Lower leg skin (tissue), 4 donors: Measurements from ENCODE around the gene TMEM35A. TPM values are rescaled to one million over a fixed set of nuclear protein-coding genes. Genes with fewer than 3 reads are reported as not detected.

ENCODE experiments used
- DNase-seq, 2 donors: peaks; one replicate each; pipeline ENCODE4 v3.0.0-alpha.2; 2019; ENCODE audit warnings: low spot score in 2 of 2
- H3K4me3 ChIP-seq: fragments of 200-600 bp; sonication (generic); 2 replicates; pipeline ENCODE4 v1.5.1; 2017; ENCODE audit warnings: mild to moderate bottlenecking, low read depth; ENCODE audit not compliant: poor library complexity, severe bottlenecking
- CTCF ChIP-seq, 3 donors: fragments of 450-650 bp; IDR thresholded peaks; one replicate each; pipeline ENCODE4 v1.5.1; 2016; ENCODE audit warnings: antibody characterized with exemption in 3 of 3, mild to moderate bottlenecking in 3 of 3, moderate library complexity in 2 of 3
- POLR2A ChIP-seq, 2 donors: fragments of 450-650 bp; IDR thresholded peaks; one replicate each; pipeline ENCODE4 v1.6.1; 2016 to 2017; ENCODE audit warnings: antibody characterized with exemption in 2 of 2, mild to moderate bottlenecking in 1 of 2, moderate library complexity in 1 of 2
- WGBS, 2 donors: methylation state at CpG; one replicate each; pipeline ENCODE4 v1.1.5; 2018; 5-methylcytosine and 5-hydroxymethylcytosine counted together
- intact Hi-C: fragments of 100-400 bp; cut with DNase I; formaldehyde crosslinking; loops from one replicate; pipeline ENCODE4 v1.15.0; 2023; ENCODE audit warnings: low total_unique reads
- total RNA-seq, 4 donors: library from RNA; depleted of rRNA; stranded (reverse); fragments of >200 nt; gene quantifications; one replicate each; pipeline ENCODE4 v1.1.0, GENCODE V29; 2016

TMEM35A gene
- total RNA-seq, 4 donors from 2014 or later = 0.10 to 0.45 (median 0.17) TPM; not detected in 1

DNA sequence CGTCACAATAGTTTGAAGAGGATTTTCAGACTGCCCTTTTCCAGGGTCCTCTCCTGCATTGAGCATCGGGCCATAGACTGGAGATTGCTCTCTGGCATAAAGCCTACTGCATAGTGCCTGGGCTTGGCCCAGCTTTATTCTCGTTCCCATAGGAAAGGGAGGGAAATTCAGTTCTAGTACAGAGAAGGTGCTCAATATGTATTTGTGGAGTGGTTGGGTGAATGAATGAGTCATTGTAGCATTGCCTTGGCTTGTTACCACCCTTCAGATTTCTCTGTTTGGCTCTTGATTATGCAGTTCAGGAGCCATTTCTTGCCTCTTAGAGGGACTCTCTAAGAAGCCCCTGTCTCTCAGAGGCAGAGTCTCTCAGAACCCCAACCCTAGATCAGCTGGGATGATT is 2.6 kb downstream of the TMEM35A start:
- TF ChIP-seq CTCF (IDR thresholded peaks at IDR 0.05) = no peak
- TF ChIP-seq POLR2A (IDR thresholded peaks at IDR 0.05) = no peak
- intact Hi-C loops = no loop called here
- 50 to 69% methylated on average over 3 of the region's 3 CpGs for WGBS, 2 donors
- no peak overlapping the region for H3K4me3 ChIP-seq
- DNase-seq = no peak

GRCh38 chrX:101091817-101092216 is 13.1 kb downstream of the TMEM35A start:
- intact Hi-C loops = no loop called here
- 97 to 100% methylated on average over 1 of the region's 1 CpG for WGBS, 2 donors
- H3K4me3 ChIP-seq = no peak overlapping the region
- TF ChIP-seq CTCF (IDR thresholded peaks at IDR 0.05) (no peak), POLR2A (IDR thresholded peaks at IDR 0.05) (no peak)
- DNase-seq = no peak

GRCh38 chrX:101097546-101098453 is 19.1 kb downstream of the TMEM35A start, which contains the start of gene CENPI:
Gene CENPI (plus strand): TSS chrX:101098204. CDS start chrX:101101071, 2,867 bp downstream.
- intact Hi-C loops = no loop called here
- 1 to 50% methylated on average over 27 to 48 of the region's 48 CpGs for WGBS, 2 donors
- DNase-seq = peak; percentile 91 to 98
- no peak within 1 kb of the TSS for H3K4me3 ChIP-seq
- no peak for TF ChIP-seq CTCF (IDR thresholded peaks at IDR 0.05)
- no peak for TF ChIP-seq POLR2A (IDR thresholded peaks at IDR 0.05)

GRCh38 chrX:101108284-101108683 is 29.6 kb downstream of the TMEM35A start:
- no peak overlapping the region for H3K4me3 ChIP-seq
- 84 to 94% methylated on average over 4 of the region's 4 CpGs for WGBS, 2 donors
- intact Hi-C loops = no loop called here
- DNase-seq = no peak
- TF ChIP-seq CTCF (IDR thresholded peaks at IDR 0.05) (no peak), POLR2A (IDR thresholded peaks at IDR 0.05) (no peak)

GRCh38 chrX:101117701-101118100 is 39.0 kb downstream of the TMEM35A start:
- no peak overlapping the region for H3K4me3 ChIP-seq
- WGBS, 2 donors = 59 to 75% methylated on average over 3 of the region's 3 CpGs
- DNase-seq = no peak
- intact Hi-C loops = no loop called here
- no peak for TF ChIP-seq CTCF (IDR thresholded peaks at IDR 0.05)
- TF ChIP-seq POLR2A (IDR thresholded peaks at IDR 0.05) = no peak
